BE2C (cell line): ENCODE results near the gene PAM16.

Experiments
- DNase-seq: peaks from one replicate; pipeline ENCODE4 v3.0.0-alpha.2; 2020
- H3K27me3 ChIP-seq: fragments of 250-450 bp; sonication (Bioruptor Pico); 2 replicates; pipeline ENCODE4 v1.5.1; 2020; ENCODE audit warnings: mild to moderate bottlenecking
- H3K36me3 ChIP-seq: fragments of 250-450 bp; sonication (Bioruptor Pico); 2 replicates; pipeline ENCODE4 v1.5.1; 2020; ENCODE audit warnings: mild to moderate bottlenecking
- H3K4me1 ChIP-seq: fragments of 250-450 bp; sonication (Bioruptor Pico); 2 replicates; pipeline ENCODE4 v1.5.1; 2020
- H3K4me3 ChIP-seq: 2 replicates; pipeline ENCODE4 v1.5.1; 2011; ENCODE audit warnings: low read depth, low read length
- H3K9me3 ChIP-seq: fragments of 250-450 bp; sonication (Bioruptor Pico); 2 replicates; pipeline ENCODE4 v1.5.1; 2020
- TF ChIP-seq, protein P1 (sequence below): IDR thresholded peaks from 2 replicates; pipeline ENCODE4 v1.5.1; 2012; ENCODE audit warnings: mild to moderate bottlenecking, low read depth, low read length

PAM16 gene

DNA sequence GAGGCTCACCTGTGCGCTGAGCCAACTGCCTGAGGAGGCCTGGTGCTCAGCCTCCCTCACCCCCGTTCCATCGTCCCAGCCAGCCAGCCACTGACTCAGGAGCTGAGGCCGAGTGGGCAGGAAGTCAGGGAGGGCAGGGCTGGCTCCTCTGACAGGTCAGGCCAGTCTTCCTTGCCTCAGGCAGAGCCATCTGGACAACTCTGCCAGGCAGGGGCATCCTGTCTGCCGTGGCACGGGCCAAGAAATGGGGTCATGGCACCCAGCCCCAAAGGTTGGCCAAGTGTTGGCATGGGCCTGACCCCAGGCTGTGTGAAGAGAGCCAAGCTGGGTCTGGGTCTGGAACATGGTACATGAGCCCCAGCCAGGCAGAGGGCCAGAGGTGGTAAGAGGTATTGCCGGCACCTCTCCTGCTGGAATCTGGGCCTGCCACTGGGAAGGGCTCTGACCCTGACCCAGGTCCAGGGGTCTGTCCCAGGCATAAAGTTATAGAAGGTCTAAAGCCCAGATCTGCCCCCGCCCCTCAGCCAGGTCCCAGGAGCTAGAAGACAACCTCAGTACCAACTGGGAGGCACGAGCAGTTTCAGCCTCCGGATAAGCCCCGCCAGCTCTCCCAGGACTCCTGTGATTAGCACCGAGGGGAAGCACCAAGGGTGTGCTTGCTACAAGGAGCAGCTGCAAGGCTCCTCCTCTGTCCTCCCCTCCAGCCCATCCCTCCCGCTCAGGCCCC, 18.0 kb upstream of the PAM16 start:
- TF ChIP-seq, protein P1, sequence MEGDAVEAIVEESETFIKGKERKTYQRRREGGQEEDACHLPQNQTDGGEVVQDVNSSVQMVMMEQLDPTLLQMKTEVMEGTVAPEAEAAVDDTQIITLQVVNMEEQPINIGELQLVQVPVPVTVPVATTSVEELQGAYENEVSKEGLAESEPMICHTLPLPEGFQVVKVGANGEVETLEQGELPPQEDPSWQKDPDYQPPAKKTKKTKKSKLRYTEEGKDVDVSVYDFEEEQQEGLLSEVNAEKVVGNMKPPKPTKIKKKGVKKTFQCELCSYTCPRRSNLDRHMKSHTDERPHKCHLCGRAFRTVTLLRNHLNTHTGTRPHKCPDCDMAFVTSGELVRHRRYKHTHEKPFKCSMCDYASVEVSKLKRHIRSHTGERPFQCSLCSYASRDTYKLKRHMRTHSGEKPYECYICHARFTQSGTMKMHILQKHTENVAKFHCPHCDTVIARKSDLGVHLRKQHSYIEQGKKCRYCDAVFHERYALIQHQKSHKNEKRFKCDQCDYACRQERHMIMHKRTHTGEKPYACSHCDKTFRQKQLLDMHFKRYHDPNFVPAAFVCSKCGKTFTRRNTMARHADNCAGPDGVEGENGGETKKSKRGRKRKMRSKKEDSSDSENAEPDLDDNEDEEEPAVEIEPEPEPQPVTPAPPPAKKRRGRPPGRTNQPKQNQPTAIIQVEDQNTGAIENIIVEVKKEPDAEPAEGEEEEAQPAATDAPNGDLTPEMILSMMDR, result no peak
- Histone ChIP-seq H3K36me3 (no peaks in the 10 kb centered on the region), H3K4me1 (peaks cover 18% of the 10 kb centered on the region), H3K4me3 (no peak overlapping the region), H3K9me3 (no peaks in the 10 kb centered on the region), H3K27me3 (no peaks in the 10 kb centered on the region)
- DNase-seq, result no peak

DNA sequence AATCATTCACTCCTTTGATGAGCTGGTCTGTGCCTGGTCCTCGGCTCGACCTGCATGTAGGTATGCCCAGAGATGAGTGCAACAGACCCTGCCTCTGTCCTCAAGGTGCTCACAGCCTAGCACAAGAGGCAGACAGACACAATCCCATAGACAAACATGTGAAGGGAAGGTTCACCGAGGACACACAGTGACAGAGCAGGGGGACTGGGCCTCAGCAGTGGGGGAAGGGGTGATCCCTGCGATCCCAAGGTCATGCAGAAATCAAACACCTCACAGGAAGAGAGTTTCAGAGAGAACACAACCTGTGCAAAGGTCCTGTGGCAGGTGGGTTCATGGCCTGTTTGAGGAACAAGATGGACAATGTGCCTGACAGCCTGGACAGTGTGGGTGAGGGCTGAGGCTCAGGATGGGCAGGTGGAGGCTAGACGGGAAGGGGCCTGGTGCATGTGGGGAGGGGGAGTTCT, 16.3 kb upstream of the PAM16 start:
- TF ChIP-seq, protein P1, result no peak
- Histone ChIP-seq H3K4me1 (peaks cover 9% of the 10 kb centered on the region), H3K27me3 (no peaks in the 10 kb centered on the region), H3K9me3 (no peaks in the 10 kb centered on the region), H3K36me3 (no peaks in the 10 kb centered on the region), H3K4me3 (no peak overlapping the region)
- DNase-seq, result no peak

DNA sequence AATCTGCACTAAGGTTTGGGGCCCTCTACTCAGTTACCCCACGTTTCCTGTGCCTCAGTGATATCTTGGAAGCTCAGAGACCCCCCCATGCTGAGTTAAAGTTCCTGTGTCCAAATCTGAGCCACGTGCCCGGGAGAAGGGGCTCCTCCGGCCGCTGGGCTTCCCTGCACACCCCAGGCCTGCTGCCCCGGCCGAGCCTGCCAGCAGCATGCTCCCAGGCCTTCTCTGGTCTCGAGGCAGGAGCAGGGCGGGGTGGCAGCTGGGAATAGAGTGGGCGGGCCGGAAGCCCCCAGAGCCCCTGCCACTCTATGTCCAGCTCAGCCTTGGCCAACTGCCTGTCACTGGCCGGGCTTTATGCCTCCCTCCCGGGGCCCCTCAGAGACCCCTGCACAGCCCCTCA, 14.9 kb upstream of the PAM16 start:
- no peak for DNase-seq
- H3K9me3 ChIP-seq, result no peaks in the 10 kb centered on the region
- no peaks in the 10 kb centered on the region for H3K36me3 ChIP-seq
- H3K27me3 ChIP-seq, result no peaks in the 10 kb centered on the region
- peaks cover 4% of the 10 kb centered on the region for H3K4me1 ChIP-seq
- no peak overlapping the region for H3K4me3 ChIP-seq
- TF ChIP-seq, protein P1, result no peak

DNA sequence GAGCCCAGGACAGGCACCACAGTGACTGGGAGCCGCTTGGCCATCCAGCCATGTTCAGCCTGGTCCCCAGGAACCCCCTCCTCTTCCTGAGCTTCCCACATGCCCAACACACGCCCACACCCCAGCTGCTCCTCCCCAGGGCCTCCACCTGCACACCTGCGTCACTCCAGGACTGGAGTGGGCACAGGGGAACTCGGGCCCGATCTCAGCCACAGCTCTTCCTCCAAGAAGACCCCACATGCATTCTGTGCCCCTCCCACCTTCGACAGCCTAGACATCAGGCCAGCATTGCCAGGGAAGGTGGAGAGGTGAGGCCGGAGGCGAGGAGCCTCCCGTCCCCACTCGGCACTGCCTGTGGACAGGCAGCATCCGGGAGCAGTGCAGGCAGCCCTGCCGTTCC, 14.5 kb upstream of the PAM16 start:
- H3K36me3 ChIP-seq, result no peaks in the 10 kb centered on the region
- H3K4me1 ChIP-seq, result peaks cover under 1% of the 10 kb centered on the region
- DNase-seq, result no peak
- TF ChIP-seq, protein P1, result no peak
- H3K27me3 ChIP-seq, result no peaks in the 10 kb centered on the region
- H3K4me3 ChIP-seq, result no peak overlapping the region
- no peaks in the 10 kb centered on the region for H3K9me3 ChIP-seq

DNA sequence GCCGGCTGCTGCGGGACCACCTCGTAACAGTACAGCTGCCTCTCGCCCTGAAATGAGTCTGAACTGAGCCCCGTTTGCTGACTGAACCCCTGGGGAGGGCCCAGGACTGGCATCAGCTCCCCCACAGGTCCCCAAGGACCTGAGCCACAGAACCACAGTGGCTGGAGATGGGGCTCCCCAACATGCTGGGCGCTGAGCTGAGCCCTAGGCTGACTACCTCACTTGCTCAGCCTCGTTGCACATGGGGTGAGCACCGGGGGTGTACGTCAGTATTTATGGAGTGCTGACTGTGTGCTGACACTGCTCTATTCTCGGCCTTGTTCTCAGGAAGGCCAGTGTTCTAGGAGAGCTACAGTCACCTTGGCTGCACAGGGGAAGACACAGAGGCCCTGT, 13.9 kb upstream of the PAM16 start:
- TF ChIP-seq, protein P1, result no peak
- no peaks in the 10 kb centered on the region for H3K36me3 ChIP-seq
- H3K9me3 ChIP-seq, result no peaks in the 10 kb centered on the region
- H3K27me3 ChIP-seq, result no peaks in the 10 kb centered on the region
- H3K4me1 ChIP-seq, result peaks cover 4% of the 10 kb centered on the region
- no peak overlapping the region for H3K4me3 ChIP-seq
- DNase-seq, result no peak

DNA sequence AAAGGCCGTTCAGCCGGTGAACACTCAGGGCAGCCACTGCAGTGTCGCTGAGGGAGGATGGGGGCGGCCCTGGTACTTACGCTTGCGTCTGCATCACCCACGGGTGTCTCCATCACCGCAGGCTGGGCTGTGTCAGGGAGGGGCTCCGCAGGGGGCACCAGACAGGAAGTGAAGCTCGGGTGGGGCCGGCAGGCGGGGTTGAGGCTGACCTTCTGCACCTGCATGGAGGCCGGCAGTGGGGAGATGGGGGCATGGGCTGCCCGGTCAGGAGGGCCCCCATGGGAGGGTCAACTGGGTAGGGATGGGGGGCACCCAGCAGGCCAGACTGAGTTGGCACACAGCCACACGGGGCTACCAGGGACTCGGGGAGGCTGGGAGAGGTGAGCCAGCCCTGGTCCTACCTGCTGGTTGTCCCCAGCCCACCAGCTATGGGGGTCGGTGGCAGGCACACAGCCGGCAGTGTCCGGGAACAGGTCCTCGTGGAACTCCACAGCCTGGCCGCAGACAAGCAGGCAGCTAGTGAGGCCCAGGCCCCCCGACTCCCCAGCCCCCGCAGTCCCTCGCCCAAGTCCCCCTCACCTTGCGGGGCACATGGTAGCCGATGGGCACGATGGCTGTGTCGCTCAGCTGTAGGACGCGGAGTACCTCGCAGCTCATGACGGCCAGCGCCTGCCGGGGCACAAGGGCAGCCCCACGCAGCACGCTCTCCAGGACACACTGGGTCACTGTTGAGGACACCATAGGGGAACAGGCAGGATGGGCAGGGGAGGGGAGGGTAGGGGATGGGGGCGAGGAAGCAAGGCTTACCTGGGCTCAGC, 13.3 kb upstream of the PAM16 start:
- Histone ChIP-seq H3K36me3 (no peaks in the 10 kb centered on the region), H3K4me3 (no peak overlapping the region), H3K4me1 (peaks cover 5% of the 10 kb centered on the region), H3K9me3 (no peaks in the 10 kb centered on the region), H3K27me3 (no peaks in the 10 kb centered on the region)
- peak; percentile 6 for DNase-seq
- TF ChIP-seq, protein P1, result no peak
